HFF-Myc (cell line): Measurements from ENCODE around the gene FAM13A.
"Not testable (repeated sequence)": the region's sequence is repeated elsewhere in the genome, so short reads cannot be mapped to it uniquely, and the experiment has no call there.

Experiments used
- DNase-seq: peaks from one replicate; pipeline ENCODE4 v3.0.0-alpha.2; 2011; ENCODE audit warnings: low read depth; ENCODE audit errors: extremely low read depth
- H3K4me3 ChIP-seq: replicated peaks from 2 replicates; pipeline ENCODE4 v1.5.1; 2011; ENCODE audit warnings: low read depth, mild to moderate bottlenecking, control low read depth, low read length
- TF ChIP-seq, protein P1 (sequence below): IDR thresholded peaks from 2 replicates; pipeline ENCODE4 v1.5.1; 2012; ENCODE audit warnings: mild to moderate bottlenecking, low read depth, low read length, control low read depth; ENCODE audit errors: missing control alignments

The FAM13A gene

DNA sequence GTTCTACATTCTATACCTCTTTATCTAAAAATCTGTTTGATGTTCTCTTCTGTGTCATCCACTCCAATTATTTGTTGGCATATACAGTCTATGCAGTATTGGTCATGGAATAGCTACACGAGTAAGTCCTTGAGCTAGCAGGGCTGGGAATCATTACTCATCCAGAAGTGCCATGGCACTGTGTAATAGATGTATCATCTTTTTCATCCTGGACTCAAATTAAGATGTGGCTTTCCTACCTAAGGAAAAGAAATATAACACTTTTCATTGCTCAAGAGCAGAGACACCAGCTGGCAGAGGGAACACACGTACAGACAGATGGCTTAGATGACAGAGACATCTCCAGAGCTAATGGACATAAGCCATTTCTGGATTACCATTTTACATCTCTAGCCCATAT, 159.8 kb downstream of the FAM13A start:
- H3K4me3 ChIP-seq = no peak overlapping the region
- TF ChIP-seq, protein P1, sequence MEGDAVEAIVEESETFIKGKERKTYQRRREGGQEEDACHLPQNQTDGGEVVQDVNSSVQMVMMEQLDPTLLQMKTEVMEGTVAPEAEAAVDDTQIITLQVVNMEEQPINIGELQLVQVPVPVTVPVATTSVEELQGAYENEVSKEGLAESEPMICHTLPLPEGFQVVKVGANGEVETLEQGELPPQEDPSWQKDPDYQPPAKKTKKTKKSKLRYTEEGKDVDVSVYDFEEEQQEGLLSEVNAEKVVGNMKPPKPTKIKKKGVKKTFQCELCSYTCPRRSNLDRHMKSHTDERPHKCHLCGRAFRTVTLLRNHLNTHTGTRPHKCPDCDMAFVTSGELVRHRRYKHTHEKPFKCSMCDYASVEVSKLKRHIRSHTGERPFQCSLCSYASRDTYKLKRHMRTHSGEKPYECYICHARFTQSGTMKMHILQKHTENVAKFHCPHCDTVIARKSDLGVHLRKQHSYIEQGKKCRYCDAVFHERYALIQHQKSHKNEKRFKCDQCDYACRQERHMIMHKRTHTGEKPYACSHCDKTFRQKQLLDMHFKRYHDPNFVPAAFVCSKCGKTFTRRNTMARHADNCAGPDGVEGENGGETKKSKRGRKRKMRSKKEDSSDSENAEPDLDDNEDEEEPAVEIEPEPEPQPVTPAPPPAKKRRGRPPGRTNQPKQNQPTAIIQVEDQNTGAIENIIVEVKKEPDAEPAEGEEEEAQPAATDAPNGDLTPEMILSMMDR = no peak
- no peak for DNase-seq

GRCh38 chr4:88893961-88894360, 163.0 kb downstream of the FAM13A start:
- no peak for DNase-seq
- no peak overlapping the region for H3K4me3 ChIP-seq
- TF ChIP-seq, protein P1 = no peak

GRCh38 chr4:88892646-88893045, 164.3 kb downstream of the FAM13A start:
- TF ChIP-seq, protein P1 = no peak
- DNase-seq = no peak

GRCh38 chr4:88891636-88892035, 165.3 kb downstream of the FAM13A start:
- H3K4me3 ChIP-seq = no peak overlapping the region
- DNase-seq = no peak
- TF ChIP-seq, protein P1 = no peak

More at GRCh38 chr4:88892646-88893045, 164.3 kb downstream of the FAM13A start:
- no peak overlapping the region for H3K4me3 ChIP-seq

GRCh38 chr4:88887409-88887808, 169.6 kb downstream of the FAM13A start:
- DNase-seq, H3K4me3 ChIP-seq: not testable (repeated sequence)

GRCh38 chr4:88881227-88881569, 175.8 kb downstream of the FAM13A start:
- TF ChIP-seq, protein P1 = no peak
- DNase-seq = no peak
- no peak overlapping the region for H3K4me3 ChIP-seq

- no peak overlapping the region for H3K4me3 ChIP-seq
- TF ChIP-seq, protein P1 = no peak
- no peak for DNase-seq
Measured at GRCh38 chr4:88880501-88881226, 176.3 kb downstream of the FAM13A start.
